ENCODE results near the gene INPP5A. TPM values are rescaled to one million over a fixed set of nuclear protein-coding genes. Genes with fewer than 3 reads are reported as not detected.
A peak's percentile ranks its signal among the peaks of the same experiment; 100 is the strongest.

Gene INPP5A
- total and polyA plus RNA-seq, 5 donors from 2014 or later, result 0.66 to 21.3 (median 1.0) TPM

- no peaks in the 10 kb centered on the region for H3K27me3 Mint-ChIP-seq
- peak overlapping the region in 2 of 3 donors; percentile 65 to 79 for H3K27ac Mint-ChIP-seq
- no peak for ATAC-seq (ENCODE audit: low read depth in 2 of 2)
- Histone ChIP-seq H3K27ac (ENCODE audit: insufficient read depth, low read length, poor library complexity, severe bottlenecking) (no peak overlapping the region), H3K4me3 (ENCODE audit: low read depth, low read length) (no peak overlapping the region), H3K4me1 (ENCODE audit: control insufficient read depth, insufficient read depth, low read length, poor library complexity, severe bottlenecking) (no peaks in the 10 kb centered on the region), H3K27me3 (ENCODE audit: control insufficient read depth, insufficient read depth, low read length) (no peaks in the 10 kb centered on the region), H3K9me3 (ENCODE audit: control insufficient read depth in 2 of 2, low read length in 2 of 2) (no peaks in the 10 kb centered on the region), H3K36me3 (ENCODE audit: control insufficient read depth, insufficient read depth, low read length) (no peaks in the 10 kb centered on the region)
- peaks cover 0 to 55% (median 18%) of the 10 kb centered on the region in 4 donors for H3K4me1 Mint-ChIP-seq
- DNase-seq, result no peak
- H3K4me3 Mint-ChIP-seq, result peak overlapping the region in 2 of 4 donors; percentile 46 to 52
- H3K9me3 Mint-ChIP-seq, result peaks cover 0 to 2% (median 0%) of the 10 kb centered on the region in 7 donors
- H3K36me3 Mint-ChIP-seq, result no peaks in the 10 kb centered on the region
Observed at GRCh38 chr10:132627666-132628531, 90.3 kb downstream of the INPP5A start.

GRCh38 chr10:132628966-132629900 lies 91.6 kb downstream of the INPP5A start:
- H3K27me3 ChIP-seq (ENCODE audit: control insufficient read depth, insufficient read depth, low read length), result no peaks in the 10 kb centered on the region
- no peaks in the 10 kb centered on the region for H3K9me3 ChIP-seq (ENCODE audit: control insufficient read depth in 2 of 2, low read length in 2 of 2)
- no peaks in the 10 kb centered on the region for H3K36me3 Mint-ChIP-seq
- no peaks in the 10 kb centered on the region for H3K4me1 ChIP-seq (ENCODE audit: control insufficient read depth, insufficient read depth, low read length, poor library complexity, severe bottlenecking)
- ATAC-seq (ENCODE audit: low read depth in 2 of 2), result no peak
- peaks cover 0 to 2% (median 0%) of the 10 kb centered on the region in 7 donors for H3K9me3 Mint-ChIP-seq
- no peak overlapping the region for H3K4me3 ChIP-seq (ENCODE audit: low read depth, low read length)
- no peak overlapping the region for H3K27ac ChIP-seq (ENCODE audit: insufficient read depth, low read length, poor library complexity, severe bottlenecking)
- DNase-seq, result no peak
- H3K4me3 Mint-ChIP-seq, result peak overlapping the region in 1 of 4 donors; percentile 24
- H3K27me3 Mint-ChIP-seq, result no peaks in the 10 kb centered on the region
- peak overlapping the region in 2 of 3 donors; percentile 55 to 86 for H3K27ac Mint-ChIP-seq
- H3K36me3 ChIP-seq (ENCODE audit: control insufficient read depth, insufficient read depth, low read length), result no peaks in the 10 kb centered on the region
- peaks cover 0 to 59% (median 20%) of the 10 kb centered on the region in 4 donors for H3K4me1 Mint-ChIP-seq

GRCh38 chr10:132630156-132630555 lies 92.6 kb downstream of the INPP5A start:
- Mint-ChIP-seq H3K36me3 (no peaks in the 10 kb centered on the region), H3K27me3 (no peaks in the 10 kb centered on the region), H3K4me1 (peaks cover 0 to 60% (median 23%) of the 10 kb centered on the region in 4 donors), H3K9me3 (peaks cover 0 to 2% (median 0%) of the 10 kb centered on the region in 7 donors), H3K27ac (peak overlapping the region; percentile 55 to 86 (median 63)), H3K4me3 (no peak overlapping the region)
- no peak overlapping the region for H3K27ac ChIP-seq (ENCODE audit: insufficient read depth, low read length, poor library complexity, severe bottlenecking)
- no peaks in the 10 kb centered on the region for H3K9me3 ChIP-seq (ENCODE audit: control insufficient read depth in 2 of 2, low read length in 2 of 2)
- no peak for ATAC-seq (ENCODE audit: low read depth in 2 of 2)
- H3K36me3 ChIP-seq (ENCODE audit: control insufficient read depth, insufficient read depth, low read length), result no peaks in the 10 kb centered on the region
- H3K4me3 ChIP-seq (ENCODE audit: low read depth, low read length), result no peak overlapping the region
- no peaks in the 10 kb centered on the region for H3K4me1 ChIP-seq (ENCODE audit: control insufficient read depth, insufficient read depth, low read length, poor library complexity, severe bottlenecking)
- H3K27me3 ChIP-seq (ENCODE audit: control insufficient read depth, insufficient read depth, low read length), result no peaks in the 10 kb centered on the region
- no peak for DNase-seq

- H3K27ac Mint-ChIP-seq, result peak overlapping the region in 1 of 3 donors; percentile 55
- no peaks in the 10 kb centered on the region for H3K36me3 Mint-ChIP-seq
- H3K4me3 Mint-ChIP-seq, result no peak overlapping the region
- H3K9me3 ChIP-seq (ENCODE audit: control insufficient read depth in 2 of 2, low read length in 2 of 2), result no peaks in the 10 kb centered on the region
- no peaks in the 10 kb centered on the region for H3K36me3 ChIP-seq (ENCODE audit: control insufficient read depth, insufficient read depth, low read length)
- DNase-seq (no peak), ATAC-seq (ENCODE audit: low read depth in 2 of 2) (no peak)
- H3K4me1 Mint-ChIP-seq, result peaks cover 0 to 56% (median 24%) of the 10 kb centered on the region in 4 donors
- H3K4me1 ChIP-seq (ENCODE audit: control insufficient read depth, insufficient read depth, low read length, poor library complexity, severe bottlenecking), result no peaks in the 10 kb centered on the region
- H3K27me3 Mint-ChIP-seq, result no peaks in the 10 kb centered on the region
- H3K4me3 ChIP-seq (ENCODE audit: low read depth, low read length), result no peak overlapping the region
- no peaks in the 10 kb centered on the region for H3K27me3 ChIP-seq (ENCODE audit: control insufficient read depth, insufficient read depth, low read length)
- peaks cover 0 to 2% (median 0%) of the 10 kb centered on the region in 7 donors for H3K9me3 Mint-ChIP-seq
- no peak overlapping the region for H3K27ac ChIP-seq (ENCODE audit: insufficient read depth, low read length, poor library complexity, severe bottlenecking)
Observed at GRCh38 chr10:132630666-132631337, 93.2 kb downstream of the INPP5A start.

DNA sequence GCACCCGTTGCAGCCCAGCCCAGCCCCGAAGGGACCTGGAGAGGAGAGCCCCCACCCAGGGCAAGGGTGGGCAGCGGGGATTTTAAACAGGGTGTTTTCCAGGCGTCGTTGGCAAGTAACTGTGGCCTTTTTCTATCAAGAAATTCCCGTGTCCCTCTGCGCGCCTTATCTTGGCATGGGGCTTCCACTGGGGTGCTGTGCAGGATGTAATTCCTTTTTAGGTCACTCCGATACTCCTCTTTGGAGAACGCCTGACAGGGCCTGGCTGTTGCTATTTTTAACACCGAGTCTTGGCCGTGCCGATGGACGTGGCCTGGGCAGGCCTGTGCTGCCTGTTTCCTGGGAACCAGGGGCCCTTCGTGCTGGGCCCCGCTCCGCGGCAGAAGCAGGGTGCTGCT lies 93.8 kb downstream of the INPP5A start:
- H3K4me1 ChIP-seq (ENCODE audit: control insufficient read depth, insufficient read depth, low read length, poor library complexity, severe bottlenecking), result no peaks in the 10 kb centered on the region
- H3K4me1 Mint-ChIP-seq, result peaks cover 0 to 54% (median 24%) of the 10 kb centered on the region in 4 donors
- no peaks in the 10 kb centered on the region for H3K9me3 ChIP-seq (ENCODE audit: control insufficient read depth in 2 of 2, low read length in 2 of 2)
- no peaks in the 10 kb centered on the region for H3K36me3 ChIP-seq (ENCODE audit: control insufficient read depth, insufficient read depth, low read length)
- no peak overlapping the region for H3K4me3 Mint-ChIP-seq
- H3K36me3 Mint-ChIP-seq, result no peaks in the 10 kb centered on the region
- H3K4me3 ChIP-seq (ENCODE audit: low read depth, low read length), result no peak overlapping the region
- no peak overlapping the region for H3K27ac ChIP-seq (ENCODE audit: insufficient read depth, low read length, poor library complexity, severe bottlenecking)
- no peak overlapping the region for H3K27ac Mint-ChIP-seq
- H3K27me3 Mint-ChIP-seq, result no peaks in the 10 kb centered on the region
- ATAC-seq (ENCODE audit: low read depth in 2 of 2), result no peak
- DNase-seq, result no peak
- no peaks in the 10 kb centered on the region for H3K27me3 ChIP-seq (ENCODE audit: control insufficient read depth, insufficient read depth, low read length)
- H3K9me3 Mint-ChIP-seq, result peaks cover 0 to 2% (median 0%) of the 10 kb centered on the region in 7 donors

DNA sequence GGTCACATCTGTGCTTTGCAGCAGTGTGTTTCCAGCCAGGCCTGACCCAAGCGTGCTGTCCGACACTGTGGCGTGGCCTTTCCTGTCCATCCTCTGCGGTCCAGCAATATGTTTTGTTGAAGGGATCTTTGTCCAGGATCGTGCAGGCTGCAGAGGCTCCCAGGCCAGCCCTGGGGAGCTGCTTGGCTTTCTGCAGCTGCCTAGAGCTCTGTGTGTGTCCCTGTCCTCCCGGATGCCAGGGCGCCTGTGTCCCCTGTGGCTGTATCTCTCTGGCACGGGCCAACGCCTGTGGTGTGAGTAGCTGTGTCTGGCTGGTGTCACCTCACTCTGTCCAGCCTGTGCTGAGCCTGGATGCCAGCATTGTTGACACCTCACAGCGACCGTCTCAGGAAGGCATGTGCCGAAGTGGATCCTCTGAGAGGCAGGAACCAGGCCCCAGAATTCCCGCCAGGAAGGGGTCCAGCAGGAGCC lies 94.5 kb downstream of the INPP5A start:
- Mint-ChIP-seq H3K4me1 (peaks cover 0 to 49% (median 24%) of the 10 kb centered on the region in 4 donors), H3K27ac (no peak overlapping the region), H3K36me3 (no peaks in the 10 kb centered on the region), H3K4me3 (no peak overlapping the region), H3K27me3 (no peaks in the 10 kb centered on the region), H3K9me3 (peaks cover 0 to 2% (median 0%) of the 10 kb centered on the region in 7 donors)
- Histone ChIP-seq H3K4me3 (ENCODE audit: low read depth, low read length) (no peak overlapping the region), H3K27ac (ENCODE audit: insufficient read depth, low read length, poor library complexity, severe bottlenecking) (no peak overlapping the region), H3K4me1 (ENCODE audit: control insufficient read depth, insufficient read depth, low read length, poor library complexity, severe bottlenecking) (no peaks in the 10 kb centered on the region), H3K9me3 (ENCODE audit: control insufficient read depth in 2 of 2, low read length in 2 of 2) (no peaks in the 10 kb centered on the region), H3K27me3 (ENCODE audit: control insufficient read depth, insufficient read depth, low read length) (no peaks in the 10 kb centered on the region), H3K36me3 (ENCODE audit: control insufficient read depth, insufficient read depth, low read length) (no peaks in the 10 kb centered on the region)
- no peak for DNase-seq
- ATAC-seq (ENCODE audit: low read depth in 2 of 2), result no peak

Data from CD4-positive, CD25-positive, alpha-beta regulatory T cell (primary cell).